CD8-positive, alpha-beta memory T cell (primary cell): Measurements from ENCODE around the gene FLRT1. TPM values are rescaled to one million over a fixed set of nuclear protein-coding genes. Genes with fewer than 3 reads are reported as not detected.

Experiments
- CTCF ChIA-PET: fragments of 350-600 bp; sonication (Branson Sonifier 250); formaldehyde crosslinking; loops from one replicate; lab custom pipeline; 2021; ENCODE audit warnings: antibody characterized with exemption; lab: Charles Lee
- POLR2A ChIA-PET: fragments of 350-600 bp; sonication (Branson Sonifier 250); formaldehyde crosslinking; loops from one replicate; lab custom pipeline; 2021; ENCODE audit warnings: antibody characterized with exemption; lab: Charles Lee
- DNase-seq, 5 donors: peaks; one replicate each; pipeline versions ENCODE4 v3.0.0 to v3.0.0-alpha.2; 2020 to 2022; ENCODE audit warnings: mixed read lengths in 1 of 5
- H3K27ac ChIP-seq: one replicate; pipeline ENCODE4 v1.7.0; 2013; ENCODE audit warnings: low read depth, mild to moderate bottlenecking, low read length, moderate library complexity
- H3K27me3 ChIP-seq: 2 replicates; pipeline ENCODE4 v1.7.0; 2013; ENCODE audit warnings: low read length, mild to moderate bottlenecking; ENCODE audit not compliant: insufficient read depth, poor library complexity, severe bottlenecking
- H3K36me3 ChIP-seq: 2 replicates; pipeline ENCODE4 v1.7.0; 2013; ENCODE audit warnings: mild to moderate bottlenecking, low read length, moderate library complexity; ENCODE audit not compliant: insufficient read depth
- H3K4me1 ChIP-seq: 2 replicates; pipeline ENCODE4 v1.7.0; 2013; ENCODE audit warnings: mild to moderate bottlenecking, low read length, moderate library complexity; ENCODE audit not compliant: insufficient read depth
- H3K4me3 ChIP-seq: 2 replicates; pipeline ENCODE4 v1.7.0; 2013; ENCODE audit warnings: mild to moderate bottlenecking, low read length
- H3K9me3 ChIP-seq: 2 replicates; pipeline ENCODE4 v1.7.0; 2013; ENCODE audit warnings: mild to moderate bottlenecking, low read length
- H3K27ac Mint-ChIP-seq, 8 donors: one replicate each; pipeline ENCODE4 v1.8.0; 2020 to 2021; ENCODE audit warnings: mixed read lengths in 8 of 8, mild to moderate bottlenecking in 6 of 8, inconsistent platforms in 3 of 8, moderate library complexity in 3 of 8
- H3K27me3 Mint-ChIP-seq, 2 donors: one replicate each; pipeline ENCODE4 v1.8.0; 2020 to 2021; ENCODE audit warnings: mixed read lengths in 2 of 2, mild to moderate bottlenecking in 1 of 2, moderate library complexity in 1 of 2
- H3K36me3 Mint-ChIP-seq, 3 donors: one replicate each; pipeline ENCODE4 v1.8.0; 2020 to 2021; ENCODE audit warnings: mixed read lengths in 3 of 3, inconsistent platforms in 1 of 3, mild to moderate bottlenecking in 1 of 3
- H3K4me1 Mint-ChIP-seq, 3 donors: one replicate each; pipeline ENCODE4 v1.8.0; 2020 to 2021; ENCODE audit warnings: mixed read lengths in 3 of 3, inconsistent platforms in 1 of 3, mild to moderate bottlenecking in 1 of 3
- H3K4me3 Mint-ChIP-seq, 7 donors: one replicate each; pipeline ENCODE4 v1.8.0; 2020 to 2021; ENCODE audit warnings: mixed read lengths in 7 of 7, mild to moderate bottlenecking in 6 of 7, moderate library complexity in 4 of 7, inconsistent platforms in 2 of 7
- H3K9me3 Mint-ChIP-seq, 5 donors: one replicate each; pipeline ENCODE4 v1.8.0; 2020 to 2022; ENCODE audit warnings: mixed read lengths in 5 of 5, mild to moderate bottlenecking in 3 of 5, moderate library complexity in 2 of 5, inconsistent platforms in 1 of 5
- polyA plus RNA-seq: library from polyadenylated mRNA; unstranded; fragments of 300-500 nt; fragmentation: Illumina TruSeq; gene quantifications from one replicate; pipeline ENCODE4 v1.2.3, GENCODE V29; 2021
- total RNA-seq, 2 experiments: library from RNA; stranded (reverse); gene quantifications; one replicate each; pipeline ENCODE4 v1.2.3, GENCODE V29; 2021

FLRT1 gene
- total and polyA plus RNA-seq, 3 experiments from 2014 or later = not detected

- H3K27me3 ChIP-seq = no peaks in the 10 kb centered on the region
- POLR2A ChIA-PET = no interaction called here
- DNase-seq = no peak
- no peaks in the 10 kb centered on the region for H3K9me3 ChIP-seq
- H3K27ac Mint-ChIP-seq = no peak overlapping the region
- H3K27me3 Mint-ChIP-seq = peaks cover 0 to 4% of the 10 kb centered on the region in 2 donors
- no peaks in the 10 kb centered on the region for H3K4me1 ChIP-seq
- no peaks in the 10 kb centered on the region for H3K4me1 Mint-ChIP-seq
- H3K27ac ChIP-seq = no peak overlapping the region
- no peak overlapping the region for H3K4me3 ChIP-seq
- H3K9me3 Mint-ChIP-seq = peaks cover 0 to 3% (median 0%) of the 10 kb centered on the region in 5 donors
- peaks cover 0 to 9% (median 0%) of the 10 kb centered on the region in 3 donors for H3K36me3 Mint-ChIP-seq
- no peaks in the 10 kb centered on the region for H3K36me3 ChIP-seq
- no peak overlapping the region for H3K4me3 Mint-ChIP-seq
- CTCF ChIA-PET = interaction anchor here (1.1 to 1.7 kb wide), 2 partner anchors 15 kb away, joined by 5 read pairs; no protein-coding TSS in a partner anchor
These were observed 20.2 kb upstream of the FLRT1 start for GRCh38 chr11:64015510-64015909.

- Mint-ChIP-seq H3K36me3 (peaks cover 0 to 2% (median 0%) of the 10 kb centered on the region in 3 donors), H3K4me1 (no peaks in the 10 kb centered on the region), H3K27me3 (peaks cover 0 to 2% of the 10 kb centered on the region in 2 donors), H3K27ac (no peak overlapping the region), H3K4me3 (no peak overlapping the region), H3K9me3 (peaks cover 0 to 2% (median 0%) of the 10 kb centered on the region in 5 donors)
- ChIA-PET CTCF (interaction anchor here (1.1 kb wide), 1 partner anchor 16 kb away, joined by 5 read pairs; no protein-coding TSS in a partner anchor), POLR2A (no interaction called here)
- no peaks in the 10 kb centered on the region for H3K9me3 ChIP-seq
- H3K4me1 ChIP-seq = no peaks in the 10 kb centered on the region
- no peak overlapping the region for H3K27ac ChIP-seq
- no peak for DNase-seq
- no peaks in the 10 kb centered on the region for H3K36me3 ChIP-seq
- no peak overlapping the region for H3K4me3 ChIP-seq
- no peaks in the 10 kb centered on the region for H3K27me3 ChIP-seq
These were observed 19.5 kb upstream of the FLRT1 start for GRCh38 chr11:64015935-64016845.

GRCh38 chr11:64017945-64018224, 17.8 kb upstream of the FLRT1 start:
- H3K27me3 ChIP-seq = no peaks in the 10 kb centered on the region
- no peaks in the 10 kb centered on the region for H3K4me1 Mint-ChIP-seq
- no peaks in the 10 kb centered on the region for H3K9me3 Mint-ChIP-seq
- no peak overlapping the region for H3K27ac Mint-ChIP-seq
- DNase-seq = no peak
- no peaks in the 10 kb centered on the region for H3K9me3 ChIP-seq
- POLR2A ChIA-PET = no interaction called here
- CTCF ChIA-PET = no interaction called here
- H3K36me3 ChIP-seq = no peaks in the 10 kb centered on the region
- no peak overlapping the region for H3K4me3 ChIP-seq
- H3K4me3 Mint-ChIP-seq = no peak overlapping the region
- no peaks in the 10 kb centered on the region for H3K36me3 Mint-ChIP-seq
- H3K4me1 ChIP-seq = no peaks in the 10 kb centered on the region
- peaks cover 0 to 1% of the 10 kb centered on the region in 2 donors for H3K27me3 Mint-ChIP-seq
- no peak overlapping the region for H3K27ac ChIP-seq

- no peak for DNase-seq
- no peak overlapping the region for H3K27ac ChIP-seq
- no peaks in the 10 kb centered on the region for H3K36me3 Mint-ChIP-seq
- peaks cover 0 to 1% of the 10 kb centered on the region in 2 donors for H3K27me3 Mint-ChIP-seq
- H3K4me1 ChIP-seq = no peaks in the 10 kb centered on the region
- H3K9me3 ChIP-seq = no peaks in the 10 kb centered on the region
- no peaks in the 10 kb centered on the region for H3K27me3 ChIP-seq
- H3K4me3 Mint-ChIP-seq = no peak overlapping the region
- ChIA-PET POLR2A (no interaction called here), CTCF (no interaction called here)
- H3K4me1 Mint-ChIP-seq = no peaks in the 10 kb centered on the region
- H3K27ac Mint-ChIP-seq = no peak overlapping the region
- no peaks in the 10 kb centered on the region for H3K36me3 ChIP-seq
- H3K4me3 ChIP-seq = no peak overlapping the region
- no peaks in the 10 kb centered on the region for H3K9me3 Mint-ChIP-seq
These were observed 17.4 kb upstream of the FLRT1 start for GRCh38 chr11:64018310-64018709.

GRCh38 chr11:64019106-64020037, 16.4 kb upstream of the FLRT1 start:
- H3K36me3 Mint-ChIP-seq = no peaks in the 10 kb centered on the region
- H3K27me3 ChIP-seq = no peaks in the 10 kb centered on the region
- no peak overlapping the region for H3K27ac ChIP-seq
- ChIA-PET POLR2A (no interaction called here), CTCF (interaction anchor here (2.8 kb wide), 1 partner anchor 19 kb away, joined by 7 read pairs; no protein-coding TSS in a partner anchor)
- H3K36me3 ChIP-seq = no peaks in the 10 kb centered on the region
- no peak overlapping the region for H3K4me3 Mint-ChIP-seq
- no peaks in the 10 kb centered on the region for H3K27me3 Mint-ChIP-seq
- no peaks in the 10 kb centered on the region for H3K9me3 ChIP-seq
- H3K4me3 ChIP-seq = no peak overlapping the region
- no peak for DNase-seq
- no peaks in the 10 kb centered on the region for H3K4me1 Mint-ChIP-seq
- H3K27ac Mint-ChIP-seq = no peak overlapping the region
- H3K9me3 Mint-ChIP-seq = no peaks in the 10 kb centered on the region
- H3K4me1 ChIP-seq = no peaks in the 10 kb centered on the region

GRCh38 chr11:64020976-64021756, 14.6 kb upstream of the FLRT1 start:
- Histone ChIP-seq H3K4me1 (no peaks in the 10 kb centered on the region), H3K36me3 (no peaks in the 10 kb centered on the region), H3K27ac (no peak overlapping the region), H3K27me3 (no peaks in the 10 kb centered on the region), H3K4me3 (no peak overlapping the region), H3K9me3 (no peaks in the 10 kb centered on the region)
- no peaks in the 10 kb centered on the region for H3K9me3 Mint-ChIP-seq
- H3K36me3 Mint-ChIP-seq = no peaks in the 10 kb centered on the region
- CTCF ChIA-PET = interaction anchor here (2.8 kb wide), 1 partner anchor 21 kb away, joined by 7 read pairs; no protein-coding TSS in a partner anchor
- no peak overlapping the region for H3K4me3 Mint-ChIP-seq
- no peaks in the 10 kb centered on the region for H3K4me1 Mint-ChIP-seq
- H3K27me3 Mint-ChIP-seq = no peaks in the 10 kb centered on the region
- no peak for DNase-seq
- H3K27ac Mint-ChIP-seq = no peak overlapping the region
- POLR2A ChIA-PET = no interaction called here

GRCh38 chr11:64021757-64022093, 14.0 kb upstream of the FLRT1 start:
- no peak overlapping the region for H3K4me3 ChIP-seq
- Mint-ChIP-seq H3K4me3 (no peak overlapping the region), H3K9me3 (no peaks in the 10 kb centered on the region), H3K36me3 (no peaks in the 10 kb centered on the region), H3K27ac (no peak overlapping the region), H3K27me3 (no peaks in the 10 kb centered on the region), H3K4me1 (no peaks in the 10 kb centered on the region)
- POLR2A ChIA-PET = no interaction called here
- H3K36me3 ChIP-seq = no peaks in the 10 kb centered on the region
- H3K27ac ChIP-seq = no peak overlapping the region
- no peaks in the 10 kb centered on the region for H3K4me1 ChIP-seq
- no peaks in the 10 kb centered on the region for H3K9me3 ChIP-seq
- H3K27me3 ChIP-seq = no peaks in the 10 kb centered on the region
- DNase-seq = no peak
- CTCF ChIA-PET = no interaction called here
